OCI-LY7 (cell line): ENCODE results near the gene GAN.

Experiments
- EZH2phosphoT487 ChIP-seq: fragments of 200-600 bp; sonication (generic); IDR thresholded peaks from 2 replicates; pipeline ENCODE4 v1.6.1; 2018; ENCODE audit warnings: low read depth, borderline replicate concordance, mild to moderate bottlenecking, mixed run types, antibody characterized with exemption, low read length, moderate library complexity, mixed read lengths
- TF ChIP-seq, protein P1 (sequence below): fragments of 200-600 bp; sonication (generic); conservative IDR thresholded peaks from 2 replicates; pipeline ENCODE4 v1.5.1; 2014; ENCODE audit warnings: mild to moderate bottlenecking, antibody characterized with exemption, low read length, moderate library complexity, mixed read lengths

DNA sequence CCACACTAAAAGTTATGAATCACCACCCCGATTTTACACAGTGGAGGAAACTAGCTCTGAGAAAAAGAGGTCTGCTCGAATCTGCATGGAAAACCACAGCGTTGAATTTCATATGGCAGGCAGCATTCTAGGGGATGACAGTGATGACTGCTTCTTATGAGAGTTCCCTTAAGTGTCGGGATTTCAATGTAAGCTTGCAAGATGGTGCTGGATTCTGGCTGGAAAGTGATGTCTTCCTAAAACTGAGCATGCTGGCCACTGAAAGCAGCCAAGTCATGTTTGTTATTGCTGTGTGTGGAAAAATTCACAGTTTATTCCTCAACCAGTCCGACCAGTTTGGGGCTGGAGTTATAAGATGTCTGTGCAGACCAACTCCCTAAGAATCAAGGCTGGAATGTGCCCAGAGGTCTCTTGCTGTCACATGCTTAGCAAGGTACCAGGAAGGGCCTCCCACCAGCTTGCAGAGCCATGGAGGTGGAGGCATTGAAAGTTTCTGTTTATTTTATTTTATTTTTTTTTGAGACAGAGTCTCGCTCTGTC is 37.2 kb upstream of the GAN start:
- TF ChIP-seq, protein P1, sequence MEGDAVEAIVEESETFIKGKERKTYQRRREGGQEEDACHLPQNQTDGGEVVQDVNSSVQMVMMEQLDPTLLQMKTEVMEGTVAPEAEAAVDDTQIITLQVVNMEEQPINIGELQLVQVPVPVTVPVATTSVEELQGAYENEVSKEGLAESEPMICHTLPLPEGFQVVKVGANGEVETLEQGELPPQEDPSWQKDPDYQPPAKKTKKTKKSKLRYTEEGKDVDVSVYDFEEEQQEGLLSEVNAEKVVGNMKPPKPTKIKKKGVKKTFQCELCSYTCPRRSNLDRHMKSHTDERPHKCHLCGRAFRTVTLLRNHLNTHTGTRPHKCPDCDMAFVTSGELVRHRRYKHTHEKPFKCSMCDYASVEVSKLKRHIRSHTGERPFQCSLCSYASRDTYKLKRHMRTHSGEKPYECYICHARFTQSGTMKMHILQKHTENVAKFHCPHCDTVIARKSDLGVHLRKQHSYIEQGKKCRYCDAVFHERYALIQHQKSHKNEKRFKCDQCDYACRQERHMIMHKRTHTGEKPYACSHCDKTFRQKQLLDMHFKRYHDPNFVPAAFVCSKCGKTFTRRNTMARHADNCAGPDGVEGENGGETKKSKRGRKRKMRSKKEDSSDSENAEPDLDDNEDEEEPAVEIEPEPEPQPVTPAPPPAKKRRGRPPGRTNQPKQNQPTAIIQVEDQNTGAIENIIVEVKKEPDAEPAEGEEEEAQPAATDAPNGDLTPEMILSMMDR: no peak
- no peak for TF ChIP-seq EZH2phosphoT487
